Activated CD4-positive, alpha-beta T cell treated with anti-CD3 and anti-CD28 coated beads, Interleukin-2, Interleukin-6, amounts not matched to agents 100 ng/mL and 50 ng/mL, durations not matched to agents 16 hours and 8 hours (primary cell): ENCODE measurements around the gene MBD3L2B.
"Not testable (repeated sequence)": the region's sequence is repeated elsewhere in the genome, so short reads cannot be mapped to it uniquely, and the experiment has no call there.

Experiments
- DNase-seq: peaks from one replicate; pipeline ENCODE4 v3.0.0-alpha.2; 2020

MBD3L2B gene

DNA sequence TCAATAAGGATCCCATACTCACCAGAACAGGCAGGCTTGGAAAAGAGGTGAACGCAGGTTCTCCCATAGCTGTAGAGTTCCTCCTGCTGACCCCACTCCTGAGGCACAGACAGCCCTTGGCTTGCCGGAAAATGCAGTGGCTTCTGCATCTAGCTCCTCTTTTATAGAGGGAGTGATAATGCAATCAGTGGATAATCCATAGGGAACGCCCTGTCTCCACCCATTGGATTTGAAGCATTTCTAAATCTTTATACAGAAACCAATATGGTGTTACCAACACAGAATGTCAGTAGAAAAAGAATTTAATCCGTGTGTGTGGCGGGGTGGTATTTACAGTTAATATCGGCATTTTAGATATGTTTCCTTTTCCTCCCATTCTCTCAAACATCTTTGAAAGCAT, at the start of gene MBD3L2B:
Gene MBD3L2B (minus strand): TSS at position 101 of the 400 bp plus-strand sequence. CDS start 34 bp downstream, at position 67.
- DNase-seq = not testable (repeated sequence)

DNA sequence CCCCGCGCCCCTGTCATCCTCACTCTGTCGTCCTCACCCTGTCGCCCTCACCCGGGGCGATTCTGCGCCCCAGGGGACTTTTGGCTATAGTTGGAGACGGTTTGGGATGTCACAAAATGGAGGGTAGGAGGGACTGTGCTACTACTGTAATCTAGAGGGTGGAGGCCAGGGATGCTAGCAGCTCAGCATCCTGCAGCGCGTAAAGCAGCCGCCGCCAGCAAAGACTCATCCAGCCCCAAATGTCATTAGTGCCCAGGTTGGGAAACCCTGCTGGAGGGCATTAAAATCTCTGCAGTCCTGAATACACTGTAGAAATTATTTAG, 48.6 kb upstream of the MBD3L2B start:
- DNase-seq = no peak

DNA sequence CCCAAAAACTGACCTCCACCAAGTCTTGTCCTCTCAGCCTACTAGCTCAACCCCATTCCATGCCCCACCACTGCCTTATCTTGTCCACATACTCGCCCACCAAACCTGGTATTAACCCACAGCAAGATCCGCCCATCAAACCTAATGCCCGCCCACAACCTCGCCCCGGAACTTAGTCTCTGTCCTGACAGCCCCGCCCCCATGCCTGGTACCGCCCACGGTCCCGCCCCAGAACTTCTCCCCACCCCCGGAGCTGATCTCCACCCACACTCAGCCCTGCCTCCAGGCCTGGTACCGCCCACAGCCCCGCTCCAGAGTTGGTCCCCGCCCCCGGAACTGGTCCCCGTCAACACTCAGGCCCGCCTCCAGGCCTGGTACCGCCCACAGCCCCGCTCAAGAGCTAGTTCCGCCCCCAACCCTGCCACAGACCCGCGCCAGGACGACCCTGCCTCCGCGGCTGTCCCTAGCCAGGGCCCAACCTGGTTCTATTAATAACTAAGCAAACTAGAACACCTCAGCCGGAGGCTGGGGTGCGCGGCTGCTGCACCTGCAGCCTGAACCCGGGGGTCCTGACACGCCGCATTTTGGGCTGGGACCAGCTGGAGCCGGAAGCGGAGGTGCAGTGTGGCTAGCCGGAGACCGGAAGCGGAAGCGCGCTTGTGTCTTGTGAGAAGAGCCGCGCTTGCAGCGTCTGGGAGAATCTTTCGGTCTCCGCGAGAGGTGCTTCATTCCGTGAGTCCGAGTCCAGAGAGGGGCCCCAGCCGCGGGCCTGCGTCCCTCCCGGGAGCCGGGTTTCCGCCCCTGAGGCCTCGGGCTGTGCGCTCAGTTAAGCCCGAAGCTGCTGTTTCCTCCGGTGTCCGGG, 48.0 kb upstream of the MBD3L2B start, which contains the start of gene ZNF557:
Gene ZNF557 (plus strand): TSS at position 662 of the 862 bp plus-strand sequence. CDS start 5,372 bp downstream, outside the sequence.
- peak; percentile 99 for DNase-seq

DNA sequence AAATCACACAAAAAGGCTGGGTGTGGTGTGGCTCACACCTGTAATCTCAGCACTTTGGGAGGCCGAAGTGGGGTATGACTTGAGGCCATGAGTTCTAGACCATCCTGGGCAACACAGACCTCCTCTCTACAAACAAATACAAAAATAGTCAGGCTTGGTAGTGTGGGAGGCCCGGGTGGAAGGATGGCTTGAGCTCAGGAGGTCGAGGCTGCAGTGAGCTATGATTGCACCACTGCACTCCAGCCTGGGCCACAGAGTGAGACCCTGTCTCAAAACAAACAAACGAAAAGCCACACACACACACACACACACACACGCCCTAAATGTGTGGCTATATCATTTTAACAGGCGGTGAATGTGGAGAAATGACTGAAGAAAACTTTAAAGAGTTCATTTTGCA, 47.4 kb upstream of the MBD3L2B start:
- no peak for DNase-seq

DNA sequence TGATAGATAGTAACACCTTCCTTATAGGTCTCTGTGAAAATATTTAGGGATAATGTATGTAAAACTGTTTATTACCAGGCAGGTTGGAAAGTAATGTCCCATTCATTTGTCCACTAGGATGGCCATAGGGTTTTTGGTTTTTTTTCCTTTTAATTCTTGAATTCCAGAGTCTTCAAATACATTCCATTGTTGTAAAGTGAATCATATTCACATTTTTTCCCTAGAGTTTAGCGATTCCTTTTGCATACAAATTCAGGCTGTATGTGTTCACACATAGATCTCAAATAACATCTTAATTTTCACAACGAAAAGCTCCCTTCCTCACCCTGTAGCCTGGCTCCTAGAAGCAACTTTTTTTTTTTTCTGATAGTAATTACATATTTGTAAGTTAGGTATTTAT, 46.5 kb upstream of the MBD3L2B start:
- DNase-seq = no peak

DNA sequence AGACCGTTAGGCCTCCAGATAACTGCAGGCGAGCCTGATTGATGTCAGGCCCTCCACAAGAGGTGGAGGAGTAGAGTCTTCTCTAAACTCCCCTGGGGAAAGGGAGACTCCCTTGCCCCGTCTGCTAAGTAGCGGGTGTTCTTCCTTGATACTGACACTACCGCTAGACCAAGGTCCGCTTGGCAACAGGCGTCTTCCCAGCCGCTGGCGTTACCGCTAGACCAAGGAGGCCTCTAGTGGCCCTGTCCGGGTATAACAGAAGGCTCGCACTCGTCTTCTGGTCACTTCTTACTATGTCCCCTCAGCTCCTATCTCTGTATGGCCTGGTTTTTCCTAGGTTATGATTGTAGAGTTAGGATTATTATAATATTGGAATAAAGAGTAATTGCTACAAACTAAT, 45.9 kb upstream of the MBD3L2B start:
- DNase-seq = not testable (repeated sequence)

DNA sequence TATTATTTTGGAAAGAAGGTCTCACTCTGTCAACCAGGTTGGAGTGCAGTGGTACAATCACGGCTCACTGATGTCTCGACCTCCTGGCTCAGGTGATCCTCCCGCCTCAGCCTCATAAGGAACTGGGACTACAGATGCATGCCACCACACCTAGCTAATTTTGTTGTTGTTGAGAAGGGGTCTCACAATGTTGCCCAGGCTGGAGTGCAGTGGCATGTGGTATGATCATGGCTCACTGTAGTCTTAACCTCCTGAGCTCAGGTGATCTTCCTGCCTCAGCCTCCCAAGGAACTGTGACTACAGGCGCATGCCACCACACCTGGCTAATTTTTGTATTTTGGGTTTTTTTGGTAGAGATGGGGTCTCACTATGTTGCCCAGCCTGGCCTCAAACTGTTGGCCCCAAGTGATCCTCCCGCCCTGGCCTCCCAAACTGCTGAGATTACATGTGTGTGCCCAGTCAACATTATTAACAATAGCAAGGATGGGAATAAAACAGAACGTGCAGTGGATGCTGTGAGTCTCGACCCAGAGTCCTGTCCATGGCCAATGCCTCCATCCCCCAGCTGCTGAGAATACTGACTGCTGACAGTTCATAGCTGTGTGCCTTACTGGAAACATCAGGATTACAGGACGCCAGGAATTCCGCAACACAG, 42.7 kb upstream of the MBD3L2B start:
- no peak for DNase-seq

DNA sequence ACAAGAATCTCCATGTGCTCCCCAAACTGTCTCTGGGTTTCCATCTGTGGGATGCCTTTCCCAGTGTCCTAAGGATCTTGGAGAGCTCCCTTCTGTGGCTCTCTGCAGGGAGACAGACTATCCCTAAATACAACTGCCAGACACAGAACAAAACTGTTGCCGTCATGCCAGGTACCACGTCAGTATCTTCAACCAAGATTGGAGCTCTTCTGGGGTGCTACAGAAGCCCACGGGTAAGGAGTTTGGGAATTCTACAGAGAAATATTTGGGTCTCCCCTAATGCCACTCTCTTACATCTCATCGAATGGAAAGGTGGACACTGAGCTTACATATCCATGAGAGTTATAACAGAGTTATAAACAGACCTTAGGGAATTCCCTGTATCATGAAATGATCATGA, 42.1 kb upstream of the MBD3L2B start:
- DNase-seq = no peak

DNA sequence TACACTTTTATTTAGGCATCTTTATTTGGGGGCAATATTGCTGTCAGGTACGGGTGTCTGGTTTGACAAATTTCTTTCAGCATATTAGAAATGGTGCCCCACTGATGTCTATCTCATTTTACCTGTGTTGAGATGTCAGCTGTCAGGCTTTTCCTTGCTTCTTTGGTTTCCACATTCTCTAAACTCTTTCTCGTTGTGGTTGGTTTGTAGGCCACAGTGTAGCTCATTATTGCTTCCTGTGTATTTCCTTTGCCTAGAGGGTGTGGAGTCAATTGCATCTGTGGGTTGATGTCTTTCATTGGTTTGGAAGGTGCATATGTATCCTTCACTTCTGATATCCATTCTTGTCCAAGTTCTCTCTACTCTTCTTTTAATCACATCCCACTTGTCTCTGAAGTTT, 38.7 kb upstream of the MBD3L2B start:
- DNase-seq = not testable (repeated sequence)

DNA sequence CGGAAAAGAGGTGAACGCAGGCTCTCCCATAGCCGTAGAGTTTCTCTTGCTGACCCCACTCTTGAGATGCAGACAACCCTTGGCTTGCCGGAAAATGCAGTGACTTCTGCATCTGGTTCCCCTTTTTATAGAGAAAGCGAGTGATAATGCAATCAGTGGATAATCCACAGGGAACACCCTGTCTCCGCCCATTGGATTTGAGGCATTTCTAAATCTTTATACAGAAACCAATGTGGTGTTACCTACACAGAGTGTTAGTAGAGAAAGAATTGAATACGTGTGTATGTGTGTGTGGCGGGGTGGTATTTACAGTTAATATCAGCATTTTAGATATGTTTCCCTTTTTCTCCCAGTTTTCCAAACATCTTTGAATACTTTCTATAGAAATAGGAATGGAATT, 37.3 kb upstream of the MBD3L2B start, which contains the start of gene MBD3L3:
Gene MBD3L3 (minus strand): TSS at position 101 of the 400 bp plus-strand sequence. CDS start 71 bp downstream, at position 30.
- DNase-seq = not testable (repeated sequence)

DNA sequence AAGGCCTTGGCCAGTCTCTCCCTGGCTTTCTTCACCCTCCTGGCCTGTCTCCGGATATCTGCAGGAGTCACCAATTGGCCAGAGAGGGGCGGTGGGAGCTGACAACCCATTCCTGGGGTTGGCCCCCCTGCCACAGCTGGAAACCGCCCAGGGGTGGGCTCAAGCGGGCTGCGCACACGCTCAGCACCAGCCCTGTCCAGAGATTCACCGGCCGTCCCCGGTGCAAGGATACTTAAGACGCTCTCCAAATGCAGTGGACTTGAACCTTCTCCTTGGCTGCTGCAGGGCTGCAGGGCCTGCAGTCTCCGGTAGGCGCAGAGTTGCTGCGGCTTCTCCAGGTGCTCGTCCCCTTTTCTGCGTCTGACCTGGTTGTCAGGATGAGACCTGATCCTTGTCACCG, 35.1 kb upstream of the MBD3L2B start:
- DNase-seq = not testable (repeated sequence)

DNA sequence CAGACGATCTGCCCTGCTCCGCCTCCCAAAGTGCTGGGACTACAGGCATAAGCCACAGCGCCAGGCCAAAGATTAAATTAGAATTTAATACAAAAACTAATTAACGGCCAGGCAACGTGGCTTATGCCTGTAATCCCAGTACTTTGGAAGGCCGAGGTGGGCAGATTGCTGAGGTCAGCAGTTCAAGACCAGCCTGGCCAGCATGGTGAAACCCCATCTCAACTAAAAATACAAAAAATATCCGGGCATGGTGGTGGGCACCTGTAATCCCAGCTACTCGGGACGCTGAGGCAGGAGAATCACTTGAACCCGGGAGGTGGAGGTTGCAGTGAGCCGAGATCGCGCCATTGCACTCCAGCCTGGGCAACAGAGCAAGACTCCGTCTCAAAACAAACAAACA, 34.4 kb upstream of the MBD3L2B start:
- not testable (repeated sequence) for DNase-seq

DNA sequence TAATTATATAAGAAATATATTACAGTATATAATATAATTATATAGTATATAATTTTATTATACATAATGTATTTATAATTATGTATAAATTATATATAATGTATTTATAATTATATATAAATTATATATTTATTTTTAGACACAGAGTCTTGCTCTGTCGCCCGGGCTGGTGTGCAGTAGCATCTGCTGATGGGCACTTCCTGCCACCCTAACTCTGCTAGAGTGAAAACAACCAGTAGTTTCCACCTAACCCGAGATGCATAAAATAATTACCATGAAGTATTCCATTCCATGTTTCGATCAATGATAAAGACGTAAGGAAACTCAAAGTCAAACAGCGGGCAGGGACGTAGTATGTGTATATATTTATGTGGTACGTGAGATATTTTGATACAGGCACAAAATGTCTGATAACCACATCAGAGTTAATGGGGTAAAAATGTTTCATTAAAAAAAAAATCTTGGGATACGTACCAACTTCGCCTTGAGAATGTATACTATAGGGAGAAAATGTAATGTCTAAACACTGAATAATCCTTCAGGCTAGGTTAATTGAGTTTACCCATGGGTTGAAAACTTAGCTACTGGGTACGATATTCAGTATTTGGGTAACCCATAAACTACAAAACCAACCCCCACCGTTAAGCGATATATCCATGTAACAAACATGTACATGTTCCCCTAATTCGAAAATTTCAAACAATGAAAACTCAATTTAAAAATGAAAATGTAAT, 33.6 kb upstream of the MBD3L2B start:
- DNase-seq = not testable (repeated sequence)

DNA sequence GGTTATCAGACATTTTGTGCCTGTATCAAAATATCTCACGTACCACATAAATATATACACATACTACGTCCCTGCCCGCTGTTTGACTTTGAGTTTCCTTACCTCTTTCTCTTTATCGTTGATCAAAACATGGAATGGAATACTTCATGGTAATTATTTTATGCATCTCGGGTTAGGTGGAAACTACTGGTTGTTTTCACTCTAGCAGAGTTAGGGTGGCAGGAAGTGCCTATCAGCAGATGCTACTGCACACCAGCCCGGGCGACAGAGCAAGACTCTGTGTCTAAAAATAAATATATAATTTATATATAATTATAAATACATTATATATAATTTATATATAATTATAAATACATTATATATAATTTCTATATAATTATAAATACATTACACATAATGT, 31.7 kb upstream of the MBD3L2B start:
- not testable (repeated sequence) for DNase-seq

DNA sequence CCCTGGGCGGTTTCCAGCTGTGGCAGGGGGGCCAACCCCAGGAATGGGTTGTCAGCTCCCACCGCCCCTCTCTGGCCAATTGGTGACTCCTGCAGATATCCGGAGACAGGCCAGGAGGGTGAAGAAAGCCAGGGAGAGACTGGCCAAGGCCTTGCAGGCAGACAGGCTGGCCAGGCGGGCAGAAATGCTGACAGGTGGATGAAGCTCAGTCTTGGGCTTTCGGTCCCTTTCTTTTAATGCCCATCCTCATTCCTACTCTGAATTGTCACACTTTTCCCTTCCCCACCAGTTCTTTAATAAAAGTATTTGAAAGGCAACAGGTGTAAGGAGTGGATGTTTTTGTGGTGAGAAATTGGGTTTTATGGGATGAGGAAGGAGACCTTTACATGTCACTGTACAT, 30.2 kb upstream of the MBD3L2B start:
- DNase-seq = not testable (repeated sequence)

DNA sequence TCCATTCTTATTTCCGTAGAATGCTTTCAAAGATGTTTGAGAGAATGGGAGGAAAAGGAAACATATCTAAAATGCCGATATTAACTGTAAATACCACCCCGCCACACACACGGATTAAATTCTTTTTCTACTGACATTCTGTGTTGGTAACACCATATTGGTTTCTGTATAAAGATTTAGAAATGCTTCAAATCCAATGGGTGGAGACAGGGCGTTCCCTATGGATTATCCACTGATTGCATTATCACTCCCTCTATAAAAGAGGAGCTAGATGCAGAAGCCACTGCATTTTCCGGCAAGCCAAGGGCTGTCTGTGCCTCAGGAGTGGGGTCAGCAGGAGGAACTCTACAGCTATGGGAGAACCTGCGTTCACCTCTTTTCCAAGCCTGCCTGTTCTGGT, 27.8 kb upstream of the MBD3L2B start, which contains the start of gene MBD3L2:
Gene MBD3L2 (plus strand): TSS at position 301 of the 400 bp plus-strand sequence. CDS start 53 bp downstream, at position 354.
- DNase-seq = not testable (repeated sequence)

DNA sequence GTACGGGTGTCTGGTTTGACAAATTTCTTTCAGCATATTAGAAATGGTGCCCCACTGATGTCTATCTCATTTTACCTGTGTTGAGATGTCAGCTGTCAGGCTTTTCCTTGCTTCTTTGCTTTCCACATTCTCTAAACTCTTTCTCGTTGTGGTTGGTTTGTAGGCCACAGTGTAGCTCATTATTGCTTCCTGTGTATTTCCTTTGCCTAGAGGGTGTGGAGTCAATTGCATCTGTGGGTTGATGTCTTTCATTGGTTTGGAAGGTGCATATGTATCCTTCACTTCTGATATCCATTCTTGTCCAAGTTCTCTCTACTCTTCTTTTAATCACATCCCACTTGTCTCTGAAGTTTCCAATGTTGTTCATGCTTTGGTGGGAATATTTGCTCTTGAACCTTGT, 20.3 kb upstream of the MBD3L2B start:
- not testable (repeated sequence) for DNase-seq

DNA sequence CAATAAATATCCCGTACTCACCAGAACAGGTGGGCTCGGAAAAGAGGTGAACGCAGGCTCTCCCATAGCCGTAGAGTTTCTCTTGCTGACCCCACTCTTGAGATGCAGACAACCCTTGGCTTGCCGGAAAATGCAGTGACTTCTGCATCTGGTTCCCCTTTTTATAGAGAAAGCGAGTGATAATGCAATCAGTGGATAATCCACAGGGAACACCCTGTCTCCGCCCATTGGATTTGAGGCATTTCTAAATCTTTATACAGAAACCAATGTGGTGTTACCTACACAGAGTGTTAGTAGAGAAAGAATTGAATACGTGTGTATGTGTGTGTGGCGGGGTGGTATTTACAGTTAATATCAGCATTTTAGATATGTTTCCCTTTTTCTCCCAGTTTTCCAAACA, 18.8 kb upstream of the MBD3L2B start, which contains the start of gene MBD3L4:
Gene MBD3L4 (minus strand): TSS at position 101 of the 400 bp plus-strand sequence. CDS start 35 bp downstream, at position 66.
- DNase-seq = not testable (repeated sequence)

DNA sequence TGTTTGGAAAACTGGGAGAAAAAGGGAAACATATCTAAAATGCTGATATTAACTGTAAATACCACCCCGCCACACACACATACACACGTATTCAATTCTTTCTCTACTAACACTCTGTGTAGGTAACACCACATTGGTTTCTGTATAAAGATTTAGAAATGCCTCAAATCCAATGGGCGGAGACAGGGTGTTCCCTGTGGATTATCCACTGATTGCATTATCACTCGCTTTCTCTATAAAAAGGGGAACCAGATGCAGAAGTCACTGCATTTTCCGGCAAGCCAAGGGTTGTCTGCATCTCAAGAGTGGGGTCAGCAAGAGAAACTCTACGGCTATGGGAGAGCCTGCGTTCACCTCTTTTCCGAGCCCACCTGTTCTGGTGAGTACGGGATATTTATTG, 9.0 kb upstream of the MBD3L2B start, which contains the start of gene MBD3L5:
Gene MBD3L5 (plus strand): TSS at position 301 of the 400 bp plus-strand sequence. CDS start 34 bp downstream, at position 335.
- not testable (repeated sequence) for DNase-seq

DNA sequence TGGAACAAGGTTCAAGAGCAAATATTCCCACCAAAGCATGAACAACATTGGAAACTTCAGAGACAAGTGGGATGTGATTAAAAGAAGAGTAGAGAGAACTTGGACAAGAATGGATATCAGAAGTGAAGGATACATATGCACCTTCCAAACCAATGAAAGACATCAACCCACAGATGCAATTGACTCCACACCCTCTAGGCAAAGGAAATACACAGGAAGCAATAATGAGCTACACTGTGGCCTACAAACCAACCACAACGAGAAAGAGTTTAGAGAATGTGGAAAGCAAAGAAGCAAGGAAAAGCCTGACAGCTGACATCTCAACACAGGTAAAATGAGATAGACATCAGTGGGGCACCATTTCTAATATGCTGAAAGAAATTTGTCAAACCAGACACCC, 7.6 kb upstream of the MBD3L2B start:
- DNase-seq = not testable (repeated sequence)

DNA sequence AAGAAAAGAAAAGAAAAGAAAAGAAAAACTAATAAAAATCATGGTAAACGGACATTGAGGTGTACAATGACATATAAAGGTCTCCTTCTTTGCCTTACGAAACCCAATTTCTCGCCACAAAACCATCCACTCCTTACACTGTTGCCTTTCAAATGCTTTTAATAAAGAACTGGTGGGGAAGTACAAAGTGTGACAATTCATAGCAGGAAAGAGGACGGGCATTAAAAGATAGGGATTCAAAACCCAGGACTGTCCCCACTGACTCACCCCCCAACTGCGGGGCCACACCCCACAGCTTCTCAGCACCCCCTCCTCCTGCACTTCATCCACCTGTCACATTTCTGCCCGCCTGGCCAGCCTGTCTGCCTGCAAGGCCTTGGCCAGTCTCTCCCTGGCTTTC, 2.4 kb downstream of the MBD3L2B start:
- DNase-seq = no peak

DNA sequence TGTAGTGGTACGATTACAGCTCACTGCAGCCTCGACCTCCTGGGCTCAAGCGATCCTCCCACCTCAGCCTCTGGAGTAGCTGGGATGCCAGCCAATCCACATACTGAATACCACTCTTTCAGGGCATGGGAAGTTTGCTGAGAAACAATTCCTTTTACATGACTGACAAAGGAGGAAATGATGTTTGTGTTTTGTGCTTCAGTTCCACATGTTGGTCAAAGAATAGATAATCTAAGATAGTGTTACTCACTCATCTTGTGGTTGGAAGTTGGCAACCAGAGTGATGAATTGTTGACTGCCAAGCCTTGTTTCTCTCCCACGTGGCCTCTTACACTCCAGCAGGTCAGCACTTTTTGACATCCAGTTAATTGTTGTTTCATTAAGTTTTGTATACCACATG, 7.6 kb downstream of the MBD3L2B start:
- DNase-seq = peak; percentile 40
